Measurements from ENCODE around the gene CHGA.

DNA sequence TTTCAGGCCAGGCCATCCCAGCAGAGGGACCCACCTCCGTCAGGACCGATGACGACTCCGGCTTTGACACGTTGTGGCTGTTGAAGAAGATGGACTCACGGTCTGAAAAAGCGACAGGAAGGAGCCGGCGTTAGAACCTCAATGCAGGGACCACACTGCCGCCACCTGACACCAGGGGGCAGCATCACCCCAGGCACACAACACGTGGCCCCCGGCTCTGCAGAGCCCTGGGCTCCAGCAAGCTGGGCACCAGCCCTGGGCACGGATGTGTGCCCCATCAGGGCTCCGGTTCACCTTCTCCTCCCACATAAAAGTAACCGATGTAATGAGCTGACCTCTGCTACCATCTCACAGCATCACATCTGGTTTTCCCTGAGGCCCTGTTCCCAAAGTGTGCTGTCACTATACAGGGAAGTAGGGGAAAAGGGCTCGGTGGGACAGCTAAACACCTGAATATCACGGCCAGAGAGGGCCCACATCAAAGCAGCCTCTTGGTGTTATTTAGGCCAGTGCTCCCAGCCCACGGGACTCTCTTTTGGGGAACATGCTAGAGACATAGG, 29.0 kb downstream of the CHGA start:
- TF ChIP-seq, protein P1, sequence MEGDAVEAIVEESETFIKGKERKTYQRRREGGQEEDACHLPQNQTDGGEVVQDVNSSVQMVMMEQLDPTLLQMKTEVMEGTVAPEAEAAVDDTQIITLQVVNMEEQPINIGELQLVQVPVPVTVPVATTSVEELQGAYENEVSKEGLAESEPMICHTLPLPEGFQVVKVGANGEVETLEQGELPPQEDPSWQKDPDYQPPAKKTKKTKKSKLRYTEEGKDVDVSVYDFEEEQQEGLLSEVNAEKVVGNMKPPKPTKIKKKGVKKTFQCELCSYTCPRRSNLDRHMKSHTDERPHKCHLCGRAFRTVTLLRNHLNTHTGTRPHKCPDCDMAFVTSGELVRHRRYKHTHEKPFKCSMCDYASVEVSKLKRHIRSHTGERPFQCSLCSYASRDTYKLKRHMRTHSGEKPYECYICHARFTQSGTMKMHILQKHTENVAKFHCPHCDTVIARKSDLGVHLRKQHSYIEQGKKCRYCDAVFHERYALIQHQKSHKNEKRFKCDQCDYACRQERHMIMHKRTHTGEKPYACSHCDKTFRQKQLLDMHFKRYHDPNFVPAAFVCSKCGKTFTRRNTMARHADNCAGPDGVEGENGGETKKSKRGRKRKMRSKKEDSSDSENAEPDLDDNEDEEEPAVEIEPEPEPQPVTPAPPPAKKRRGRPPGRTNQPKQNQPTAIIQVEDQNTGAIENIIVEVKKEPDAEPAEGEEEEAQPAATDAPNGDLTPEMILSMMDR (IDR thresholded peaks at IDR 0.05 in 8 of 11, conservative IDR thresholded peaks at IDR 0.05 in 3 of 11) = peak; percentile 92 to 99 (median 96)
- no peak for TF ChIP-seq POLR2A (IDR thresholded peaks at IDR 0.05)
